Cardiac muscle cell (in vitro differentiated cells and primary cell): ENCODE results near the gene KCNT1. TPM values are rescaled to one million over a fixed set of nuclear protein-coding genes. Genes with fewer than 3 reads are reported as not detected.

ENCODE experiments used
- DNase-seq, 2 donors: peaks; one replicate each; pipeline versions ENCODE4 v3.0.0 to v3.0.0-alpha.2; 2010 to 2017; ENCODE audit warnings: low read depth in 1 of 2, low spot score in 1 of 2
- H3K27ac ChIP-seq: fragments of 200-600 bp; sonication (generic); 2 replicates; pipeline ENCODE4 v1.5.1; 2016
- H3K27me3 ChIP-seq: fragments of 200-600 bp; sonication (generic); 2 replicates; pipeline ENCODE4 v1.6.0; 2016; ENCODE audit warnings: control low read depth
- H3K36me3 ChIP-seq: fragments of 200-600 bp; sonication (generic); 2 replicates; pipeline ENCODE4 v1.5.1; 2016; ENCODE audit warnings: control low read depth
- H3K4me1 ChIP-seq: fragments of 200-600 bp; sonication (generic); 2 replicates; pipeline ENCODE4 v1.8.1; 2017; ENCODE audit warnings: low read depth, mild to moderate bottlenecking, mixed run types
- H3K4me3 ChIP-seq: fragments of 200-600 bp; sonication (generic); 2 replicates; pipeline ENCODE4 v1.5.1; 2016; ENCODE audit warnings: mild to moderate bottlenecking
- H3K9me3 ChIP-seq: fragments of 200-600 bp; sonication (generic); 2 replicates; pipeline ENCODE4 v1.5.1; 2017; ENCODE audit warnings: low read depth, mild to moderate bottlenecking, control low read depth
- polyA plus RNA-seq: library from polyadenylated mRNA; unstranded; fragments of >200 nt; fragmentation: Nextera tagmentation; extraction: Ambion mirVana; gene quantifications from 2 replicates; pipeline ENCODE4 v1.2.1, GENCODE V29; 2016
- total RNA-seq: library from RNA; depleted of rRNA; stranded (reverse); fragments of >200 nt; gene quantifications from 2 replicates; pipeline ENCODE4 v1.2.3, GENCODE V29; 2016
- TF ChIP-seq, protein P1 (sequence below): IDR thresholded peaks from 2 replicates; pipeline ENCODE4 v1.5.1; 2012; ENCODE audit warnings: low read depth, mild to moderate bottlenecking, low read length

KCNT1 gene
- total and polyA plus RNA-seq, 2 experiments from 2014 or later = 0.12 to 0.20 TPM

- no peak overlapping the region for H3K4me3 ChIP-seq
- TF ChIP-seq, protein P1, sequence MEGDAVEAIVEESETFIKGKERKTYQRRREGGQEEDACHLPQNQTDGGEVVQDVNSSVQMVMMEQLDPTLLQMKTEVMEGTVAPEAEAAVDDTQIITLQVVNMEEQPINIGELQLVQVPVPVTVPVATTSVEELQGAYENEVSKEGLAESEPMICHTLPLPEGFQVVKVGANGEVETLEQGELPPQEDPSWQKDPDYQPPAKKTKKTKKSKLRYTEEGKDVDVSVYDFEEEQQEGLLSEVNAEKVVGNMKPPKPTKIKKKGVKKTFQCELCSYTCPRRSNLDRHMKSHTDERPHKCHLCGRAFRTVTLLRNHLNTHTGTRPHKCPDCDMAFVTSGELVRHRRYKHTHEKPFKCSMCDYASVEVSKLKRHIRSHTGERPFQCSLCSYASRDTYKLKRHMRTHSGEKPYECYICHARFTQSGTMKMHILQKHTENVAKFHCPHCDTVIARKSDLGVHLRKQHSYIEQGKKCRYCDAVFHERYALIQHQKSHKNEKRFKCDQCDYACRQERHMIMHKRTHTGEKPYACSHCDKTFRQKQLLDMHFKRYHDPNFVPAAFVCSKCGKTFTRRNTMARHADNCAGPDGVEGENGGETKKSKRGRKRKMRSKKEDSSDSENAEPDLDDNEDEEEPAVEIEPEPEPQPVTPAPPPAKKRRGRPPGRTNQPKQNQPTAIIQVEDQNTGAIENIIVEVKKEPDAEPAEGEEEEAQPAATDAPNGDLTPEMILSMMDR = no peak
- H3K9me3 ChIP-seq = no peaks in the 10 kb centered on the region
- H3K27me3 ChIP-seq = peaks cover 41% of the 10 kb centered on the region
- DNase-seq = no peak
- no peak overlapping the region for H3K27ac ChIP-seq
- no peaks in the 10 kb centered on the region for H3K36me3 ChIP-seq
- no peaks in the 10 kb centered on the region for H3K4me1 ChIP-seq
Observed at GRCh38 chr9:135719472-135719871, 17.5 kb downstream of the KCNT1 start.

DNA sequence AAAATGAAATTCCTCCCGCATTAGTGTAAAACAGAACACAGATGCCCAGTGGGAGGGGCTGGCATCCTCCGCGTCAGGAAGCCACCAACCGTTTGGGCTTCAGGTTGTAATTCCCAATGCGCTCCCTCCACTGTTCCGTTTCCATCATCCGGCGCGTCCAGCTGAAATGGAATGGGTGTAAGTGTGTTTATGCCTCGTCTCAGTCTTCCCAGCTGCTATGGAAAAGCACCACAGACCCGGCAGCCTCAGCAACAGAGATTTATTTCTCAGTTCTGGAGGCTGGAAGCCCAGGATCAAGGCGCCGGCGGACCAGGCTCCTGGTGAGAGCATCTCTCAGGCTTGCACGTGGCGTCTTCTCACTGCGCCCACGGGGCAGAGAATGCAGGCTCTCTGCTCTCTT is 20.4 kb downstream of the KCNT1 start:
- Histone ChIP-seq H3K27me3 (peaks cover 12% of the 10 kb centered on the region), H3K4me1 (no peaks in the 10 kb centered on the region), H3K36me3 (no peaks in the 10 kb centered on the region), H3K4me3 (no peak overlapping the region), H3K9me3 (no peaks in the 10 kb centered on the region), H3K27ac (no peak overlapping the region)
- no peak for DNase-seq
- TF ChIP-seq, protein P1 = no peak

DNA sequence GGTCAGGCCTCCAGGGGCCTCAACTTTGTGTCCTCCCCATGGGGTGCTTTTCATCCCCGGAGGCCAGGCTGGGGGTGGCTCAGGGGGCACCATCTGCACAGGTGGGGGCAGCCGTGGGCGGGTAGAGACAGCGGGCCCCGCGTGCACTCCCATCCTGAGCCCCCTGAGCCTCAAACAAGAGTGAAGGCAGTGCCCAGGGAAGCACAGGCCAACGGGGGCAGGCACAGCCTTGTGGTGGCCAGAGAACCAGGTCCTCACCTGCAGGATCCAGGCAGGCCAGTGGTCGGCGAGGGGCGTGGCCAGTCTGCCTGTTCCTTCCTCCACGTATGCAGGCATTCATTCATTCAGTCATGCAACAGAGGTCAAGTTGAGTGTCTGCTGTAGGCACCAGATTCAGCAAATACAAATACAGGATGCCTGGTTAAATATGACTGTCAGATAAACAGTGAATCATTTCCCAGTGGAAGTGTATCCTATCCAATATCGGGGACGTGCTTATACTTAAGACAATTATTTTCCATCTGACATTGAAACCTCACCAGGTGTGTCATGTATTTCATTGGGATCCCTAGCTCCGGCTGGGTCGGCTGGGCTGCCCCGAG is 22.3 kb downstream of the KCNT1 start:
- TF ChIP-seq, protein P1 = no peak
- Histone ChIP-seq H3K27ac (no peak overlapping the region), H3K36me3 (no peaks in the 10 kb centered on the region), H3K27me3 (no peaks in the 10 kb centered on the region), H3K4me3 (no peak overlapping the region), H3K9me3 (no peaks in the 10 kb centered on the region), H3K4me1 (no peaks in the 10 kb centered on the region)
- DNase-seq = peak in 1 of 2 donors; percentile 8

DNA sequence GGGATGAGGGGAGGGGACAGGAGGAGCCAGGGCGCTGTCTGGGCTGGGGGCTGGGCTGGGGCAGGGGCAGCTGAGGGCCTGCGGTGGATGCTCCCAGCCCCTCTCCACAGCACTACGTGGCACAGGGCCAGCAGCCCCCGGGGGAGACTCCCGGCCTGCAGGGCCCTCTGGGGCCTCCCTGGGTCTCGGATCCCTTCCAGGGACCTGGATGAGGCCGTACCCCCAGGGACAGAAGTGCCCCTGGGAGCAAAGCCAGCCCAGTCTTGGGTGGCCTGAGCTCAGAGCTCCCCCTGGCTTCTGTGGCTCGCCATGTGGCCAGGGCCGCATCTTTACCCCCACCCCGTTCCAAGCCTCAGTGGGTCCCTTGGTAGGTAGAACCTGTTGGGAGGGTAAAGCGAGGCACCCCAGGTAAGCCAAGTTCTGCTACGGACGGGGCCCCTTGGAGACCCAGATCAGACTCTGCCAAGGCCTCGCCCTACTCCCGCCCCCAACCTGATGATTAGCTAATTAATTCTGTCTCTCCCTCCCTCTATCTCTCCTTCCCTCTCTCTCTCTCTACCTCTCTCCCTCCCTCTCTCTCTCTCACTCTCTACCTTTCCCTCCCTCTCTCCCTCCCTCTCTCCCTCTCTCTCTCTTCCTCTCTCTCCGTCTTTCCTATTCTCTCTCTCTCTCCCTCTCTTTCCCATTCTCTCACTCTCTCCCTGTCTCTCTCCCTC is 24.3 kb downstream of the KCNT1 start:
- H3K4me1 ChIP-seq = no peaks in the 10 kb centered on the region
- TF ChIP-seq, protein P1 = peak; percentile 9
- H3K9me3 ChIP-seq = no peaks in the 10 kb centered on the region
- no peaks in the 10 kb centered on the region for H3K36me3 ChIP-seq
- no peak for DNase-seq
- no peak overlapping the region for H3K4me3 ChIP-seq
- H3K27me3 ChIP-seq = no peaks in the 10 kb centered on the region
- no peak overlapping the region for H3K27ac ChIP-seq

GRCh38 chr9:135727257-135727875 is 25.4 kb downstream of the KCNT1 start:
- H3K27ac ChIP-seq = no peak overlapping the region
- H3K4me3 ChIP-seq = no peak overlapping the region
- H3K9me3 ChIP-seq = no peaks in the 10 kb centered on the region
- no peaks in the 10 kb centered on the region for H3K36me3 ChIP-seq
- DNase-seq = no peak
- H3K4me1 ChIP-seq = no peaks in the 10 kb centered on the region
- no peaks in the 10 kb centered on the region for H3K27me3 ChIP-seq
- TF ChIP-seq, protein P1 = no peak
